K562 (cell line): ENCODE data around the gene FAM78B. TPM values are rescaled to one million over a fixed set of nuclear protein-coding genes. Genes with fewer than 3 reads are reported as not detected.

Source experiments
- ATAC-seq: fragments of 200-7000 bp; cut with Tn5 transposase; 3 replicates; pipeline ENCODE4 v1.9.1; 2020; ENCODE audit warnings: moderate library complexity
- BruUV-seq: library from RNA; stranded (reverse); fragments of 400-500 nt; replicated peaks from 2 replicates; lab custom pipeline; 2021; lab: Mats Ljungman, UMichigan
- CTCF ChIA-PET: fragments of 300-600 bp; formaldehyde crosslinking; extraction: SDS; loops from one replicate; lab custom pipeline; 2021; ENCODE audit warnings: low intra/inter-chr PET ratio; lab: Yijun Ruan, JAX
- POLR2A ChIA-PET: fragments of 300-600, 350-650 bp; sonication (Branson Sonifier 250); formaldehyde crosslinking; extraction: SDS; loops from one replicate; lab custom pipeline; 2021; ENCODE audit warnings: antibody characterized with exemption, inconsistent platforms; lab: Yijun Ruan, JAX
- DNase-seq, 4 experiments: peaks; one replicate each; pipeline versions ENCODE4 v3.0.0 to v3.0.0-alpha.2; 2011 to 2018; ENCODE audit warnings: low spot score in 3 of 4, mixed read lengths in 3 of 4; ENCODE audit errors: extremely low read depth in 1 of 4
- FAIRE-seq: peaks from 2 replicates; lab custom pipeline; 2011; peaks lifted over from hg19 to GRCh38; lab: Jason Lieb, UNC
- H2AFZ ChIP-seq: 2 replicates; pipeline ENCODE4 v1.6.0; 2011; ENCODE audit warnings: low read depth, low read length, control low read depth, inconsistent platforms
- H3K27ac ChIP-seq: fragments of 200-600 bp; 3 replicates; pipeline ENCODE4 v1.8.0; 2011; ENCODE audit warnings: low read depth, mild to moderate bottlenecking, control low read depth, inconsistent platforms, low read length, moderate library complexity, mixed read lengths; ENCODE audit errors: extremely low read depth
- H3K27me3 ChIP-seq, 2 experiments: fragments of 300-600 bp in 1 of 2; 2 replicates in 1 of 2; 3 replicates in 1 of 2; pipeline versions ENCODE4 v1.6.0 to v1.8.0; 2011; ENCODE audit warnings: inconsistent platforms in 2 of 2, low read length in 2 of 2, mild to moderate bottlenecking in 1 of 2, mixed read lengths in 1 of 2, moderate library complexity in 1 of 2; ENCODE audit not compliant: control insufficient read depth in 2 of 2, insufficient read depth in 2 of 2
- H3K36me3 ChIP-seq: fragments of 300-600 bp; 3 replicates; pipeline ENCODE4 v1.8.0; 2011; ENCODE audit warnings: mild to moderate bottlenecking, low read length, inconsistent platforms; ENCODE audit not compliant: control insufficient read depth, insufficient read depth
- H3K4me1 ChIP-seq, 2 experiments: fragments of 200-600 bp in 1 of 2; replicated peaks in 1 of 2; 2 replicates in 1 of 2; 3 replicates in 1 of 2; pipeline versions ENCODE4 v1.5.1 to v1.8.0; 2011; ENCODE audit warnings: inconsistent platforms in 2 of 2, low read length in 2 of 2, mild to moderate bottlenecking in 1 of 2, mixed read lengths in 1 of 2, moderate library complexity in 1 of 2; ENCODE audit not compliant: control insufficient read depth in 2 of 2, insufficient read depth in 2 of 2
- H3K4me2 ChIP-seq: 2 replicates; pipeline ENCODE4 v1.6.1; 2011; ENCODE audit warnings: low read length, control low read depth, inconsistent platforms, mixed read lengths; ENCODE audit not compliant: insufficient read depth
- H3K4me3 ChIP-seq: fragments of 200-600 bp; sonication (generic), shearing (Covaris generic); 2 replicates; pipeline ENCODE4 v1.5.1; 2016; ENCODE audit warnings: control low read depth, inconsistent platforms
- H3K79me2 ChIP-seq: fragments of 200-600 bp; 3 replicates; pipeline ENCODE4 v1.8.0; 2011; ENCODE audit warnings: low read length, inconsistent platforms; ENCODE audit not compliant: control insufficient read depth, insufficient read depth
- H3K9ac ChIP-seq, 2 experiments: 2 replicates each; pipeline versions ENCODE4 v1.6.0 to v1.6.1; 2011; ENCODE audit warnings: low read depth in 2 of 2, low read length in 2 of 2, control low read depth in 1 of 2, inconsistent platforms in 1 of 2, mild to moderate bottlenecking in 1 of 2, mixed read lengths in 1 of 2; ENCODE audit not compliant: insufficient read depth in 1 of 2
- H3K9me1 ChIP-seq: one replicate; pipeline ENCODE4 v1.6.0; 2011; ENCODE audit warnings: inconsistent platforms, mild to moderate bottlenecking, low read length, moderate library complexity; ENCODE audit not compliant: control insufficient read depth, insufficient read depth
- H3K9me3 ChIP-seq: replicated peaks from 2 replicates; pipeline ENCODE4 v1.5.1; 2011; ENCODE audit warnings: low read depth, low read length, inconsistent platforms; ENCODE audit not compliant: control insufficient read depth, insufficient read depth
- H4K20me1 ChIP-seq: replicated peaks from 2 replicates; pipeline ENCODE4 v1.6.1; 2011; ENCODE audit warnings: low read length, inconsistent platforms, mixed read lengths; ENCODE audit not compliant: control insufficient read depth, insufficient read depth
- EHMT2 ChIP-seq: fragments of 450-650 bp; IDR thresholded peaks from 2 replicates; pipeline ENCODE4 v1.6.1; 2018; ENCODE audit warnings: antibody characterized with exemption
- HMG20A ChIP-seq: fragments of 450-650 bp; formaldehyde crosslinking; conservative IDR thresholded peaks from 2 replicates; pipeline ENCODE4 v1.4.0; 2020; ENCODE audit warnings: mild to moderate bottlenecking, mixed read lengths
- HNRNPLL ChIP-seq: fragments of 200-400 bp; formaldehyde crosslinking; IDR thresholded peaks from 2 replicates; pipeline ENCODE4 v1.6.1; 2017; ENCODE audit warnings: low read length, low read depth, mild to moderate bottlenecking; ENCODE audit not compliant: poor library complexity, severe bottlenecking
- MIER1 ChIP-seq: fragments of 450-650 bp; IDR thresholded peaks from 2 replicates; pipeline ENCODE4 v1.6.1; 2016; ENCODE audit warnings: antibody characterized with exemption, mild to moderate bottlenecking, low read depth
- WGBS: fragments of 100-300 bp; shearing (Covaris generic); methylation state at CpG from one replicate; pipeline ENCODE4 v1.1.6; 2016; ENCODE audit warnings: low coverage, mixed read lengths; ENCODE audit not compliant: insufficient coverage; ENCODE audit errors: missing lambda C conversion rate; 5-methylcytosine and 5-hydroxymethylcytosine counted together
- in situ Hi-C: fragments of 300-500 bp; cut with MboI; formaldehyde crosslinking; loops from 4 replicates; pipeline ENCODE4 v1.15.0; 2018; ENCODE audit warnings: inconsistent platforms, mixed read lengths
- intact Hi-C: fragments of 100-400 bp; cut with micrococcal nuclease; formaldehyde crosslinking; loops from 2 replicates; pipeline ENCODE4 v1.14.2; 2022
- polyA plus RNA-seq, 8 experiments: library from polyadenylated mRNA; depleted of rRNA in 4 of 8; stranded (reverse) in 5 of 8; unstranded in 3 of 8; fragments of >200 nt; fragmentation: Nextera tagmentation in 2 of 8; fragmentation: Illumina TruSeq in 1 of 8; extraction: Ambion mirVana in 2 of 8; extraction: Trizol in 1 of 8; gene quantifications; 2 replicates each; pipeline versions ENCODE4 v1.2.1 to v1.2.3, GENCODE V29; 2011 to 2014; ENCODE audit warnings: inconsistent platforms in 1 of 8, missing spikeins in 1 of 8
- total RNA-seq, 7 experiments: library from RNA; depleted of rRNA in 6 of 7; stranded (reverse); fragments of >200 nt in 6 of 7; fragmentation: Illumina TruSeq in 2 of 7; extraction: Trizol in 2 of 7; gene quantifications; 2 replicates each; pipeline versions ENCODE4 v1.2.1 to v1.2.3, GENCODE V29; 2011 to 2021; ENCODE audit warnings: low replicate concordance in 1 of 7
- TF ChIP-seq, protein P1 (sequence below): IDR thresholded peaks from 2 replicates; pipeline ENCODE4 v1.6.1; 2011; ENCODE audit warnings: borderline replicate concordance, low read depth, mild to moderate bottlenecking, moderate library complexity, low read length; ENCODE audit not compliant: insufficient read depth, poor library complexity, severe bottlenecking
- TF ChIP-seq, protein P2 (sequence below), 2 experiments: fragments of 450-650 bp; formaldehyde crosslinking in 1 of 2; IDR thresholded peaks; 2 replicates each; pipeline versions ENCODE4 v1.4.0 to v1.6.1; 2014 to 2020; ENCODE audit warnings: mild to moderate bottlenecking in 2 of 2, borderline replicate concordance in 1 of 2, low read depth in 1 of 2
- TF ChIP-seq, protein P3 (sequence below): fragments of 450-650 bp; formaldehyde crosslinking; IDR thresholded peaks from 2 replicates; pipeline ENCODE4 v1.4.0; 2020; ENCODE audit warnings: mild to moderate bottlenecking, moderate library complexity

Gene FAM78B
- total and polyA plus RNA-seq, 9 of the 15 experiments (the other 6 are each of a cell fraction or from before 2014, with no cell fraction given) = 0.04 to 0.43 (median 0.29) TPM; not detected in 1

DNA sequence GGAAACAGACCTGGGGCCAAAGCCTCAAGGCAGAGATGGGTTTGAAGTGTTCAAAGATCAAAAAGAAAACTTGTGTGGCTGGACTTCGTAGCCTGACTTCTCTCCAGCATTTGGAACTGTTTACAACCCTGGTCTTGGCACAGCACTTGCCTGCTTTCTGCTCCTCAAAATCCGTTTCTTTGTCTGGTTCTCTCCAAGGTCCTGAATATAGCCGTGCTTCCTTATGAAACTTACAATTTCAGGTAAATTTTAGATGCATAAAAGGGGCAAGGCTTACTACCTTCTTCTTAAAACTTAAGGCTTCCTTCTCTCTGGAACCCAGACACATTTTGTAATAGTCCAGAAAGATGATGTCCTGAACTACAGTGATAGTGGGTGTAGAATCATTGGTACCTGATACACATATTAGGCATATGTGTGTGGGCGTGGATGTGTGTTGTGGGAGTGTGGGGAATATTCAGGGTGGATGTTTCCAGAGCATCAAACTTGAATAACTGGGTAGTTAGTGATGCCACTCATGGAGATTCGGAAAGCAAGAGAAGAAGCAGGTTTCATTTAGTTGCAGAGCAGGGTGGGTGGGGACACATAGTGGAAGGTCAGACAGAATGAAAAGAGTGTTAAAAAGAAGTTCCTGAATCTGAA lies 26.4 kb upstream of the FAM78B start:
- intact Hi-C loops = no loop called here
- FAIRE-seq (no peak), DNase-seq (no peak), ATAC-seq (no peak)
- Histone ChIP-seq H2AFZ (no peak overlapping the region), H3K27ac (no peak overlapping the region), H3K4me2 (no peak overlapping the region), H3K79me2 (no peaks in the 10 kb centered on the region), H3K36me3 (no peaks in the 10 kb centered on the region), H3K4me1 (no peaks in the 10 kb centered on the region; a peak in 1 of 5 replicates), H4K20me1 (no peaks in the 10 kb centered on the region), H3K9me3 (no peaks in the 10 kb centered on the region), H3K27me3 (no peaks in the 10 kb centered on the region), H3K9ac (no peak overlapping the region), H3K9me1 (no peaks in the 10 kb centered on the region), H3K4me3 (no peak overlapping the region)
- ChIA-PET CTCF (no interaction called here), POLR2A (no interaction called here)
- no TSS peak for BruUV-seq
- WGBS = 1% methylated on average over 5 of the region's 5 CpGs
- in situ Hi-C loops = loop anchor here (25.0 kb wide), 1 partner anchor 1494 kb away; no protein-coding TSS in a partner anchor
- no peak for TF ChIP-seq HNRNPLL
- TF ChIP-seq MIER1 = peak; percentile 77; the same call in 1 of the 2 replicates
- no peak for TF ChIP-seq HMG20A (CRISPR knock-in tag)
- TF ChIP-seq EHMT2 = peak; percentile 87
- TF ChIP-seq, protein P1, sequence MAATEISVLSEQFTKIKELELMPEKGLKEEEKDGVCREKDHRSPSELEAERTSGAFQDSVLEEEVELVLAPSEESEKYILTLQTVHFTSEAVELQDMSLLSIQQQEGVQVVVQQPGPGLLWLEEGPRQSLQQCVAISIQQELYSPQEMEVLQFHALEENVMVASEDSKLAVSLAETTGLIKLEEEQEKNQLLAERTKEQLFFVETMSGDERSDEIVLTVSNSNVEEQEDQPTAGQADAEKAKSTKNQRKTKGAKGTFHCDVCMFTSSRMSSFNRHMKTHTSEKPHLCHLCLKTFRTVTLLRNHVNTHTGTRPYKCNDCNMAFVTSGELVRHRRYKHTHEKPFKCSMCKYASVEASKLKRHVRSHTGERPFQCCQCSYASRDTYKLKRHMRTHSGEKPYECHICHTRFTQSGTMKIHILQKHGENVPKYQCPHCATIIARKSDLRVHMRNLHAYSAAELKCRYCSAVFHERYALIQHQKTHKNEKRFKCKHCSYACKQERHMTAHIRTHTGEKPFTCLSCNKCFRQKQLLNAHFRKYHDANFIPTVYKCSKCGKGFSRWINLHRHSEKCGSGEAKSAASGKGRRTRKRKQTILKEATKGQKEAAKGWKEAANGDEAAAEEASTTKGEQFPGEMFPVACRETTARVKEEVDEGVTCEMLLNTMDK = no peak
- TF ChIP-seq, protein P2, sequence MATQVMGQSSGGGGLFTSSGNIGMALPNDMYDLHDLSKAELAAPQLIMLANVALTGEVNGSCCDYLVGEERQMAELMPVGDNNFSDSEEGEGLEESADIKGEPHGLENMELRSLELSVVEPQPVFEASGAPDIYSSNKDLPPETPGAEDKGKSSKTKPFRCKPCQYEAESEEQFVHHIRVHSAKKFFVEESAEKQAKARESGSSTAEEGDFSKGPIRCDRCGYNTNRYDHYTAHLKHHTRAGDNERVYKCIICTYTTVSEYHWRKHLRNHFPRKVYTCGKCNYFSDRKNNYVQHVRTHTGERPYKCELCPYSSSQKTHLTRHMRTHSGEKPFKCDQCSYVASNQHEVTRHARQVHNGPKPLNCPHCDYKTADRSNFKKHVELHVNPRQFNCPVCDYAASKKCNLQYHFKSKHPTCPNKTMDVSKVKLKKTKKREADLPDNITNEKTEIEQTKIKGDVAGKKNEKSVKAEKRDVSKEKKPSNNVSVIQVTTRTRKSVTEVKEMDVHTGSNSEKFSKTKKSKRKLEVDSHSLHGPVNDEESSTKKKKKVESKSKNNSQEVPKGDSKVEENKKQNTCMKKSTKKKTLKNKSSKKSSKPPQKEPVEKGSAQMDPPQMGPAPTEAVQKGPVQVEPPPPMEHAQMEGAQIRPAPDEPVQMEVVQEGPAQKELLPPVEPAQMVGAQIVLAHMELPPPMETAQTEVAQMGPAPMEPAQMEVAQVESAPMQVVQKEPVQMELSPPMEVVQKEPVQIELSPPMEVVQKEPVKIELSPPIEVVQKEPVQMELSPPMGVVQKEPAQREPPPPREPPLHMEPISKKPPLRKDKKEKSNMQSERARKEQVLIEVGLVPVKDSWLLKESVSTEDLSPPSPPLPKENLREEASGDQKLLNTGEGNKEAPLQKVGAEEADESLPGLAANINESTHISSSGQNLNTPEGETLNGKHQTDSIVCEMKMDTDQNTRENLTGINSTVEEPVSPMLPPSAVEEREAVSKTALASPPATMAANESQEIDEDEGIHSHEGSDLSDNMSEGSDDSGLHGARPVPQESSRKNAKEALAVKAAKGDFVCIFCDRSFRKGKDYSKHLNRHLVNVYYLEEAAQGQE (IDR thresholded peaks at IDR 0.05; ENCODE audit: borderline replicate concordance) = peak; percentile 94
- TF ChIP-seq, protein P2 (CRISPR knock-in tag; IDR thresholded peaks at IDR 0.05; ENCODE audit: low read depth) = peak; percentile 84; the same call in 1 of the 2 replicates
- TF ChIP-seq, protein P3, sequence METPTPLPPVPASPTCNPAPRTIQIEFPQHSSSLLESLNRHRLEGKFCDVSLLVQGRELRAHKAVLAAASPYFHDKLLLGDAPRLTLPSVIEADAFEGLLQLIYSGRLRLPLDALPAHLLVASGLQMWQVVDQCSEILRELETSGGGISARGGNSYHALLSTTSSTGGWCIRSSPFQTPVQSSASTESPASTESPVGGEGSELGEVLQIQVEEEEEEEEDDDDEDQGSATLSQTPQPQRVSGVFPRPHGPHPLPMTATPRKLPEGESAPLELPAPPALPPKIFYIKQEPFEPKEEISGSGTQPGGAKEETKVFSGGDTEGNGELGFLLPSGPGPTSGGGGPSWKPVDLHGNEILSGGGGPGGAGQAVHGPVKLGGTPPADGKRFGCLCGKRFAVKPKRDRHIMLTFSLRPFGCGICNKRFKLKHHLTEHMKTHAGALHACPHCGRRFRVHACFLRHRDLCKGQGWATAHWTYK (CRISPR knock-in tag) = no peak
